Measurements from ENCODE around the gene SNRNP70. TPM values are rescaled to one million over a fixed set of nuclear protein-coding genes. Genes with fewer than 3 reads are reported as not detected.
"Not testable (repeated sequence)": the region's sequence is repeated elsewhere in the genome, so short reads cannot be mapped to it uniquely, and the experiment has no call there.

SNRNP70 gene
- total and polyA plus RNA-seq, 2 donors (not counting 3 experiments of a cell fraction or from before 2014, with no cell fraction given) = 215 to 300 TPM

DNA sequence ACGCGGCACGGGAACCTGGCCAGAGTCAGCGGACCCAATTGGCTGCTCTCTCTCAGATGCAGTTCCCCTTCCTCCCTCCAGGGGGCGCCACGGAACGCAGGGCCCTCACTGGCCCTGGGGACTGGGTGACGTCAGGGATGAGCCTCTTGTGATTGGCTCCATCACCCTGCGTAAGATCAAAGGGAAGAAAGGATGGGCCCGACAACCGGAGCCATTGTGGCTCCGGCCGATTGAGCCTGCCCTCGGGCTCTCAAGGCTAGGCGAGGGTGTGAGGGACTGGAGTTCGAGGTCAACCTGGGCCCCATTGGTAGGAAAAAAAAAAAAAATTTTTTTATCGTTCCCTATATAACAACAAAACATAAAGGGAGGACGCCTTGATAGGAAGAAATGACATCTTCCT, 48.4 kb upstream of the SNRNP70 start, which contains the start of gene CGB1:
TSS of gene CGB1 (minus strand) at position 81 of the 400 bp plus-strand sequence. CDS start 184 bp downstream, outside the sequence.
- intact Hi-C loops (cut with micrococcal nuclease); BruUV-seq (replicated peaks); H3K79me2 ChIP-seq (ENCODE audit: control insufficient read depth, insufficient read depth, low read length); H3K9ac ChIP-seq (replicated peaks; ENCODE audit: extremely low read depth, insufficient read depth, low read length); CTCF ChIA-PET; H3K9me3 ChIP-seq (replicated peaks; ENCODE audit: control insufficient read depth, insufficient read depth, low read length); H3K4me1 ChIP-seq (ENCODE audit: control insufficient read depth, extremely low read depth, insufficient read depth, low read length); DNase-seq (ENCODE audit: low read depth, low spot score); POLR2A ChIA-PET; H3K4me3 ChIP-seq (replicated peaks in 1 of 3; ENCODE audit: insufficient read depth in 1 of 3, low read depth in 1 of 3, low read length in 3 of 3); H3K27ac ChIP-seq (ENCODE audit: insufficient read depth, low read depth, low read length); dilution Hi-C loops (cut with MboI; ENCODE audit: extremely low pct_ligation_motif_present, low sequenced_read_pairs); H3K9me1 ChIP-seq (replicated peaks; ENCODE audit: control insufficient read depth, extremely low read depth, insufficient read depth, low read length); H3K27me3 ChIP-seq (ENCODE audit: control insufficient read depth in 2 of 2, insufficient read depth in 2 of 2, low read length in 2 of 2); H3K4me2 ChIP-seq (ENCODE audit: insufficient read depth, low read length); H4K20me1 ChIP-seq (replicated peaks; ENCODE audit: control insufficient read depth, extremely low read depth, insufficient read depth, low read length); FAIRE-seq; H2AFZ ChIP-seq (ENCODE audit: low read depth, low read length); H3K36me3 ChIP-seq (ENCODE audit: control insufficient read depth in 2 of 2, extremely low read depth in 1 of 2, insufficient read depth in 2 of 2, low read length in 2 of 2): not testable (repeated sequence)
- peak; percentile 16 to 35 for TF ChIP-seq CTCF (IDR thresholded peaks at IDR 0.05; ENCODE audit: extremely low read depth in 1 of 2, insufficient read depth in 1 of 2, low read depth in 1 of 2, low read length in 2 of 2)

- H3K36me3 ChIP-seq (ENCODE audit: control insufficient read depth in 2 of 2, extremely low read depth in 1 of 2, insufficient read depth in 2 of 2, low read length in 2 of 2); H3K9me1 ChIP-seq (replicated peaks; ENCODE audit: control insufficient read depth, extremely low read depth, insufficient read depth, low read length); H3K27ac ChIP-seq (ENCODE audit: insufficient read depth, low read depth, low read length); POLR2A ChIA-PET; H2AFZ ChIP-seq (ENCODE audit: low read depth, low read length); H3K9ac ChIP-seq (replicated peaks; ENCODE audit: extremely low read depth, insufficient read depth, low read length); FAIRE-seq; BruUV-seq (replicated peaks); H4K20me1 ChIP-seq (replicated peaks; ENCODE audit: control insufficient read depth, extremely low read depth, insufficient read depth, low read length); H3K4me1 ChIP-seq (ENCODE audit: control insufficient read depth, extremely low read depth, insufficient read depth, low read length); H3K4me2 ChIP-seq (ENCODE audit: insufficient read depth, low read length); H3K9me3 ChIP-seq (replicated peaks; ENCODE audit: control insufficient read depth, insufficient read depth, low read length); intact Hi-C loops (cut with micrococcal nuclease); DNase-seq (ENCODE audit: low read depth, low spot score); dilution Hi-C loops (cut with MboI; ENCODE audit: extremely low pct_ligation_motif_present, low sequenced_read_pairs); H3K4me3 ChIP-seq (replicated peaks in 1 of 3; ENCODE audit: insufficient read depth in 1 of 3, low read depth in 1 of 3, low read length in 3 of 3); H3K27me3 ChIP-seq (ENCODE audit: control insufficient read depth in 2 of 2, insufficient read depth in 2 of 2, low read length in 2 of 2); H3K79me2 ChIP-seq (ENCODE audit: control insufficient read depth, insufficient read depth, low read length); CTCF ChIA-PET: not testable (repeated sequence)
These were observed 47.1 kb upstream of the SNRNP70 start for GRCh38 chr19:49038111-49038510.

DNA sequence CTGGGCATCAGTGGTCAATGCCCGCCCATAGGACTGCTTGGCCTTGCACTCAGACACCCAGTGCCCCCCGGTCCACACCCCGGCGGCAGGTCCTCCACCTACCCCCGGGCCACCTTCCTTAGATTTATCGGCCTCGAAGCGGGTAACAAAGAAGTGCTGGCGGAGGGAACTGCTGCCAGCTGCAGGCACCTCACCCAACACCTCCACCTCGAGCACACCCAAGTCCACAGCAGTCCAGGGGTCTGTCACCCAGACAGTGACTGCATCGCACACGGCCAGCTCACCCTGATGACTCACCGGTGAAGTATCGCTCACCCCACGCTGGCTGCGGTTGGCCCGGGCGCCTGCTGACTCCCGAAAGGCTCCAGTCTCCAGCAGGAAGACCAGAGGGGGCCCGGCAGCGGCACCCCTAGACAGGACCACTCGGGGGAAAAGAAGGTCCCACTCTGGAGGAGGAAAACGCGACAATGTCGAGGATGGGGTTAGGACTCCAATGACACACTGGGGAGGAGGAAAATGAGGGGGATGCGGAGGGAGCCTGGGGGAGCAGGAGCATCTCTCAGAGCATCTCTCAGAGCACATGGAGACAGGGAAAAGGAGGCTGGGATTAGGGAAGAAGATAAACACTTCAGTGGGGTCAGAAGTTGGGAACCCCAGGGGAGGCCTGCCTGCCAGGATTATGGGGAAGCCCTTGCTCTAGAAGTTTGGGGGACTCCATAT, 46.5 kb upstream of the SNRNP70 start:
- intact Hi-C loops (cut with micrococcal nuclease); POLR2A ChIA-PET; H3K4me1 ChIP-seq (ENCODE audit: control insufficient read depth, extremely low read depth, insufficient read depth, low read length); H3K79me2 ChIP-seq (ENCODE audit: control insufficient read depth, insufficient read depth, low read length); H3K9ac ChIP-seq (replicated peaks; ENCODE audit: extremely low read depth, insufficient read depth, low read length); H3K27me3 ChIP-seq (ENCODE audit: control insufficient read depth in 2 of 2, insufficient read depth in 2 of 2, low read length in 2 of 2); H4K20me1 ChIP-seq (replicated peaks; ENCODE audit: control insufficient read depth, extremely low read depth, insufficient read depth, low read length); CTCF ChIA-PET; BruUV-seq (replicated peaks); DNase-seq (ENCODE audit: low read depth, low spot score); H3K36me3 ChIP-seq (ENCODE audit: control insufficient read depth in 2 of 2, extremely low read depth in 1 of 2, insufficient read depth in 2 of 2, low read length in 2 of 2); H3K4me3 ChIP-seq (replicated peaks in 1 of 3; ENCODE audit: insufficient read depth in 1 of 3, low read depth in 1 of 3, low read length in 3 of 3); H3K9me1 ChIP-seq (replicated peaks; ENCODE audit: control insufficient read depth, extremely low read depth, insufficient read depth, low read length); H2AFZ ChIP-seq (ENCODE audit: low read depth, low read length); H3K9me3 ChIP-seq (replicated peaks; ENCODE audit: control insufficient read depth, insufficient read depth, low read length); FAIRE-seq; dilution Hi-C loops (cut with MboI; ENCODE audit: extremely low pct_ligation_motif_present, low sequenced_read_pairs); H3K4me2 ChIP-seq (ENCODE audit: insufficient read depth, low read length); H3K27ac ChIP-seq (ENCODE audit: insufficient read depth, low read depth, low read length): not testable (repeated sequence)
